Central memory CD4-positive, alpha-beta T cell (primary cell): ENCODE results near the gene C6orf132.

Experiments
- DNase-seq: peaks from one replicate; pipeline ENCODE4 v3.0.0; 2022

C6orf132 gene

DNA sequence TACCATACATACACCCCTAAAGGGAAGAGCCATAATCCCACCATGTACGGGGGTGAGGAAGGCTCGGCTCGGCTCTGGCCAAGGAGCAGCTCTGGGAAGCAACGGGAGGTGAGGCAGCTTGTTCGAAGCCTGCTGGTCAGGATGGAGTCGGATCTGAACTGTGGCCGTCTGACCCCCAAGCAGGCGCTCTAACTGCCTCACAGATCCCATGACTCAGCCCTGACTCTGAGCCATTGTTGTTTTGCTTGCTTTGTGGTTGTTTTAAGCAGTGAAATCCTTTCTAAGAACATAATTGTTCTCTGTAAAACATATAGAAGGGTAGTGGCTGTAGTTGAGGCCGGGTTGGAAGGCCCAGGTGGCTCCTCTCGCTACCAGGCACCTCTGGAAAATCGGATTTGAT, 10.9 kb downstream of the C6orf132 start:
- no peak for DNase-seq

DNA sequence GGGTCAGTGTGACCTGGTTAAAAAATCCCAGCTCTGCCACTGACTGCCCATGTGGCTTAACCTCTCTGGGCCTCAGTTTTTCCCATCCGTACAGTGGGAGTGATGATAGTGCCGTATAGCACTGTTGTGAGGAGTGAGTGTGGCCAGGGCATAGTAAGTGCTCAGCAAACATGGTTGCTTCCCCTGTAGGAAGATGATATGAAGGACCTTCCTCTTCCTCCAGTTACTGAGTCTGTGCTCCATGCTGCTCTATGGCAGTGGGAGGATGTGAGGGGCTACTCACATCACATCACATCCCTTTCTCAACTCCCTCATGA, 13.1 kb downstream of the C6orf132 start:
- DNase-seq = no peak

DNA sequence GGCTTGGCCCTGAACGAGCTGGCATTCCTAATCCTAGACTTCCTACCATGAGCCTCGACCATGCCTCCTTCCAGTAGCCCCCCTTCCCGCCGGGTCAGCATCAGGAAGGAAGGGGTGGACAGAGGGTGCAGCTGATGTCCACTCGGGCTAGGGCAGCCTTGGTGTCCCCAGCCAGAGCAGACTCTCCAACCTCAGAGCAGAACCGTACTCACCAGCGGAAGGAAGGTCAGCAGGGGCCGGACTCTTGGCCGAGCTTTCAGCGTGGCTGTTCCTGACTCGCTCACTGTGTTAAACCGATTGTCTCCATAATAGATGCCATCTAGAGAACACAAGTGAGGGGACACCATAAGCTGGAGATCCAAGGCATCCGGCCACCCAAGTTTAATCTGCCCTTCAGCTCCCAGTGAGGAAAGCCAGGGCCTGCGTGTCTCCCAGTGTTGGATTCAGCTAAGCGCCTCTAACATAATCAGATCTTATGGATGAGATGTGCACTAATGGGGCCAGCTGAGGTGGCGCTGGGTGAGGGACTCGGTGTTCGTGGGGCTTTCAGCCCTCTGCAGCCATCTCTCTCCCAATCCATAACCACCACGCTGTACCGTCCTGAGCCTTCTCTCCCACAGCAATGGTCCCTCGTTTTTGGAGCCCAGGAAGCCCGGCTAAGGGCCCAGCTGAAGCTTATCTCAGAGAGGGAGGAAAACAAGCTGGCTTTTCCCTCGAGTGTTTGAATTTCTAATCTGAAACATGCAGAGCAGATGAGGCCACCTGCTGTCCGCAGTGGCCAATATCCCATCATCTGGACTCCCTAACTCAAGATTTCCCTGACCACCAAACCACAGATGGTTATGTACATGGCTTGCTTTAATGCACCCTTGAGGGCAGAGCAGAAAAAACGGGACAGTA, 13.7 kb downstream of the C6orf132 start:
- DNase-seq = no peak

DNA sequence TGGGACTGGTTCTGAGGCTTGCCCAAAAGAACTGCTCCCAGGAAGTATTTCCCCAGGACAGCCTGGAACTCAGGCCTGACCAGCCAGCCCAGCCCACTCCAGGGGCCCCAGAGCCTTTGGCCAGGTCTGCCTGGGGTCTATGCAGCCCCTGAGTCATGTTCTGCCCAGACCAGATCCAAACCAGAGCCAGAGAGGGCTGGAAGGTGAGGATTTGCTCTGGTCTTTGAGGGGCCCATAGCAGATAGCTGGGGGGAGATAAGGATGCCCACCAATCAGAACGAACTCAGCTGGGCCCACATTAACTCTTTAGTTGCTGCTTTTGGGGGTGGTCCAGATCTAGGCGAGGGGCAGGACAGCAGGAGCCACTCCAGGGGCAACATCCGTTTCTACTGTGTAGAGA, 16.8 kb downstream of the C6orf132 start:
- DNase-seq = no peak

DNA sequence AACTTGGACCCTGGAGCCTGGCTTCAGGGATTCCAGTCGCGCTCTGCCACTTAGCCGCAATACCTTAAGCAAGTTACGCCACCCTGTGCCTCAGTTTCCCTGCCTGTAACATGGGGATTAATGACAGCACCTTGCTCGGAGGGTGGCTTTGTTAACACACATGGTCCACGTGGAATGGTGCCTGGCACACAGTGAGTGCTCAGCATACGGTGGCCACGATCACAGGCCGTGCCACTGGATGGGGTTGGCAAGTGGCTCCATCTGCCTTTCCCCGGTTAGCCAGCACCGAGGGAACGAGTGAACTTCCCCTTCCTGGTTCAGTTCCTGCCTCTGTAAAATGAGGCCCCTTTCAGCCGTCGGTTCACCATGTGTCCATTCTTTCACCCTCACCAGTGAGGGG, 17.2 kb downstream of the C6orf132 start:
- DNase-seq = no peak

DNA sequence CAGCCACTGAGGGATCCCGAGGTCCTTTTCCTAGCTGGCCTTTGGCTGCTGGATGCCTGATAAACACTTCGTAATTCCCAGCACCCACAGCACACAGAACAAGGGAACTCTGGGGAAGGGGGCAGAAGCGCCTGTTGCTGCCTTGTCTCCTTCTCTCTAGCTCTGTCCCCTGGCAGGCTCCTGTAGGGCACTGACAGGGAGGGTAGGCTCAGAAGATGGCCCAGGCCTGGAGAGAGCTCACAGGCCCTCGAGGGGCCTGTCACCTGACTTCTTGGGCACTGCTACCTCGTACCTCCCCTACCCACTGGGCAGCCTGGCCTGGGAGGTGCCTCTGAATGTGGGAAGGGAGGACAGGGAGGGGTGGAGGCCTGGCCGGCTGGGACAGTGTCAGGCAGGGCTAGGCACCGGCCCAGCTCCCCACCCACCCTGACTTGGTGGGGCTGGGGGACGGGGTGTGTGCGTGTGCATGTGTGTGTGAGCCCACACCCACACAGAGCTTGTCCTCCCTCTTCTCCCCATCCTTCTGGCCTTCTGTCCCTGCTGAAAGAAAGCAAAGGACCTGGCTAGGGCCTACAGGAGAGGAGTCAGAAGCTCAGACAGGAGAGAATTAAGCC, 18.1 kb downstream of the C6orf132 start:
- no peak for DNase-seq

DNA sequence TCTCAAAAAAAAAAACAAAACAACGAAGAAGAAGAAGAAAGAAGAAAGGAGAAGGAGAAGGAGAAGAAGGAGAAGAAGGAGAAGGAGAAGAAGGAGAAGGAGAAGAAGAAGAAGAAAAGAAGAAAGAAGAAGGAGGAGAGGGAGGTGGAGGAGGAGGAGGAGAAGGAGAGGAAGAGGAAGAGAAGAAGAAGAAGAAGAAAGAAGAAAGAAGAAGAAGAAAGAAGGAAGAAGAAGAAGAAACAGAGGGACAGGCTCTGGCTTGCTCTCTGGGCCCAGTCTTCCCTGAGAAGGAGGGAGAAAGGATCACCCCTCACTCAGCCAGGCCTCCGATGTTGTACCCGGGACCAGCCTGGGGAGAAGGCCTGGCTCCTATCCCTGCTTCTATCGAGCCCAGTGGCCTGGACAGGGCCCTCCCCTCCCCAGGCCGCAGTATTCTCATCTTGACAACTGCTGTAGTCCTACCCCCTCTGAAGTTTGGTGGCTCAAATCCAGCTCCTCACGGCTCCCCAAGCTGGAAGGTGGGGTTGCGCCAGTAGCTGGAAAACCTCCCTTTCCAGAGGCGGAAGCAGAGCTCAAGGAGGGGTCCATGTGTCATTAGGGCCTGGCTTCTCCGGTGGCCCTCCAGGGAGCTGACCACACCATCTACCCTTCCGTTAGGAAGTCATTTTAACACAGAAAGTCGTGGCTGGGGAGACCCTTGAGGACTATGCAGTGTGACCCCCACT, 18.9 kb downstream of the C6orf132 start:
- no peak for DNase-seq

DNA sequence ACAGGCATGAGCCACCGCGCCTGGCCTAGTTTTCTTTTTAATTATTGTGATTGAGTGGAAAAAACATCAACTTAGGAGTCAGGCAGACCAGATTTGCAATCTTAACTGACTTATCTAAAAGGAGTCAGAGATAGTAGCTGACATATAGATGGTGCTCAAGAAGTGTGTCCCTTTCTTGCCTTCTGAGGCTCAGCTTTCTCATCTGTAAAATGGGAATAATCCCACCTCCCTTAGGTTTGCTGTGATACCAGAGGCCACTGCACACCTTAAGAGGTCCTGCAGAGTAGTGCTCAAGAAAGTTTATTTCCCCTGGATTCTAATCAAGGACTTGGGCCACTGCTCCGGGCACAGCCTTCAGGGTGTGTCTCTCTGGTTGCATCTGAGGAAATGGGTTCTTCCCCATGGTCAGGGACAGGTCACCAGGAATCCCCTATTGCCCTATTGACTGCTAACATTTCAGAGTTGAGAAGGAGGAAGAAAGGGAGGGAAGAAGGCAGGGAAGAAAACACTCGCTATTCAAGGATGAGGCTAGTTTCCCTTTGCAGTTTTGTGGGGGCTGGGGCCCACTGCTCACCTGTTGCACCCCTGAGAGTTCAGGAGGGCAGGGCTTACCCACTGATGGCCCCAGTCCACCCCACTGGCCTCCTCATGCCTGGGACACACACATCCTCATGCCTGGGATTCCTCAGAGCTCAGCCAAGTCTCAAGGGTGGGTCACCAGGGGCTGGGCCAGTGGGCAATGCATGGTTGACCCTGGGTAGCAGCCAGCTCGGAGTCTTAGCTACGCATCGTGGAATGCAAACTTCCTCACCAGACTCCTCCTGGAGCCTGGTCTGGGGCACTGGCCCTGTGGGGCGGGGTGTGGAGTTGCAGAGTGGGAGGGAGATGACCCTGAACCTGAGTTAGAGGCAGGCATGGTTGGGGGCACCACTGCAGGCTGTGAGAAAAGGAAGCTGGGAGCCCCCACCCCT, 21.2 kb downstream of the C6orf132 start:
- DNase-seq = no peak

DNA sequence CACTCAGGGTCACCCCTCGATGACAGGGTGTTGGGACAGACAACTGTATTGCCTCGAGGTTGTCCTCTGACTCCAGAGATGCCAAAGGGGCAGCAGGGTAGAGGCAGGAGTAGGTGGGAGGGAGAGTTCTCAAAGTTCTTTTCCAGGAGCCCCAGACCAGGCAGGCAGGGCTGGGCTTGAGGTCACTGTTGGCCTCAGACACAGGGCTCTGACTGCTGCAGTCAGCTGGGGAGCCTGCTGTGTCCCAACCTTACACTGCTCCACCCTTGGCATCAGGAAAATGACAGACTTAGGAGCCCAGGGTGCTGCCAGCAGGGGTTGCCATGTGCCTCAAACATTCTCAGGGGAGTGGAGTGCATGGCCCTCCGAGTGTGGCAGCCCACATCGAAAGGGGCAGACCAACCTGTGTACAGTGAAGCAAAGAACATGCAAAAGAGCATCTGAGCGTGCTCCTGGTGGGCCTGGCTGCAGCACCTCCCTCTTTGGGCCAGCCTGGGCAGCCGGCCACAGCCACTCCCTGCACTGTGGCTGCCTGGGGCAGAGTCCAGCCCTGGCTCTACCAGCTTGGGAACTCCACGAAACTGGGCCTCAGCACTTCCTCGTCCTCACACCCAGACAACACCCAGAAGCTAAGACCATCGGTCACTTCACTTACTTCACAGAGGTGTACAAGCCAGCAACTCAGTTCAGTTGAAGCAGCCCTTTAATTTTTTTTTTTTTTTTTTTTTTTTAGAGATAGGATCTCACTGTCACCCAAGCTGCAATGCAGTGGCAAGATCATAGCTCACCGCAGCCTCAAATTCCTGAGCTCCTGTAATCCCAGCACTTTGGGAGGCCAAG, 24.0 kb downstream of the C6orf132 start:
- no peak for DNase-seq

DNA sequence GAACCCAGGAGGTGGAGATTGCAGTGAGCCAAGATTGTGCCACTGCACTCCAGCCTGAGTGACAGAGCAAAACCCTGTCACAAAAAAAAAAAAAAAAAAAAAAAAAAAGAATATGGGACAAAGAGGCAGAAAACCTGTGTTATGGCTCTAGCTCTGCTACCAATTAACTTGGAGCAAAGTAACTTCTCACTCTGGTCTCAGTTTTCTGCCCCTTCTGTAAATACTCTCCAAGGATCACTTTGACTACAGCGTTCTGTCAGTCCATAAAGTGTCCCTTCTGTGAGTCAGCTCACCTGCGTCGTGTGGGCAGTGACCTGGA, 24.6 kb downstream of the C6orf132 start:
- no peak for DNase-seq

DNA sequence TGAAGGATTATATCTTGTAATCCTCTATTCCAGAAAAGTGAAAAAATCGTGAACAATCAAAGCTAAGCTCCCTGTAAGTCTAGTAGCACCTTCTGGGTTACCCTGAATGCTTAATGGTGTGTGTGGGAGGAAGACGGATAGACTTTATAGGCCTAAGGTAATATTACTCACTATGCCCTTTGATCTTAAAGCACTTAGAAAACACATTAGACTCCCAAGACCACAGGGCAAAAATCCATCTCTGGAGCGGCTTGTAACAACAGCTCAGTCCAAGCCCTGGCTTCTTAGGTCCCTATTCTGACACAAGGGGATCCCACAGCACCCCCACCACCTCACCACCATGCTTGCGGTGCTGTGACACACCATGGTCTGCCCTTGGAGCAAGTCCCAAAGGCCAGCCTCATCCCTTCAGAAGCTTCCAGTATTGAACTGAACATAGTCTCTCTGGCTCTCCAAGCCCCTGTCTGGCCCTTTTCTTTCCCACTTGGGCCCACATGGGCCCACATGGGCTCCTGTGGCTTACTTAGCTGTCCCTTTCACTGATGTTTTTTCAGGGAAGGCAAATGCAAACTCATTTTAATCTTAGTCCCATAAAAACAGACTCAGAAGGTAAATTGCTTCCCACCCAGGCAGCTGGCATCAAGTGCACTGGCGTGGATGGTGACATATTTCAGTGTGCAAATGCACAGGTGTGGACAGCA, 28.3 kb downstream of the C6orf132 start:
- no peak for DNase-seq

DNA sequence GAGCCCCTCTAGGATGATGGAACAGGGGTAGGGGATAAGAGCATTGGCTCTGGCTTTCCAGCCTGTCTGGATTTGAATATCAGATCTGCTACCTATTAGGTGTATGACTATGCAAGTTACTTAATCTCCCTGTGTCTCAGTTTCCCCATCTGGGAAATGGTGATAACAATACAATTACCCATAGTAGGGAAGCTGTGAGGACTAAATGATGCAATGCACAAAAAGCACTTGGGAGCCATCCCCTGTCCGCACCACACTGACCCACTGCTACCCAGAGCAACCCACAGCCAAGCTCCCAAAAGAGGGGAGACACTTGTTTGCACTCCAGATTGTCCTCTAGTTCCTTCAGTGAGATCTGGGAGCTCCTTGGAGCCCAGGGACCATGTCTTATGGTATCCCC, 30.1 kb downstream of the C6orf132 start:
- no peak for DNase-seq

DNA sequence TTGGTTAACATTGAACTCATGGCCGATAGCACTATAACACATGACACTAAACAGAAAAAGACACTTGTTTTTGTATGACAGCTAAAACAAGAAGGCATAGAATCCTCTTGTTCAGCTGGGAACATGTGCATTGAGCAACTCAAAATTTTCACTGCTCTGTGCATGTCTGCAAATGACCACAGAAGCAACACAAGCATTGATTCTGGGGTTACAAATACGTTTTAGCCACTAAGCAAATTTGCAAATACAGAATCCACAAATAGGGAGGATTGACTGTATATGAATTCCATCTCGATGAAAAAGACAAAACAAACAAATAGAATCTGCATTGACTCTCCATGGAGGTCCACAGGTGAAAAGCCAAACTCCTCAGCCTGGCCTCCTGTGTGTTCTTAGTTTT, 31.7 kb downstream of the C6orf132 start:
- no peak for DNase-seq

DNA sequence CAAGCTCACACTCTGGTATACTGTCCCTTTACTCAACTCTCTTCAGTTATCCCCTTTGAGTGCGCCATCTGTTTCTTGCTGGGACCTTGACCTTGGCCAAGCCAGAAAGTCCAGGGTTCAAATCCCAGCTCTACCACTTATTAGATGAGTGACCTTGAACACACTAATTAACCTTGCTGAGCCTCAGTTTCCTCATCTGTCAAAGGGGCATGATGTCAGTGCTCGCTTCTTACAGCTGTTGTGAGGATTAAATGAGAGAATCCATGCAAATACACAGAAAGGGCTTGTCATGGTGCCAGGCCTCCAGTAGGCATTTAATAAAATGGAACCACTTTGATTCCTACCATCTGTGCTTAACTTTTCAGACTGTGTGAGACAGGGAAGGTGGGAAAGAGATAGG, 34.3 kb downstream of the C6orf132 start:
- no peak for DNase-seq

DNA sequence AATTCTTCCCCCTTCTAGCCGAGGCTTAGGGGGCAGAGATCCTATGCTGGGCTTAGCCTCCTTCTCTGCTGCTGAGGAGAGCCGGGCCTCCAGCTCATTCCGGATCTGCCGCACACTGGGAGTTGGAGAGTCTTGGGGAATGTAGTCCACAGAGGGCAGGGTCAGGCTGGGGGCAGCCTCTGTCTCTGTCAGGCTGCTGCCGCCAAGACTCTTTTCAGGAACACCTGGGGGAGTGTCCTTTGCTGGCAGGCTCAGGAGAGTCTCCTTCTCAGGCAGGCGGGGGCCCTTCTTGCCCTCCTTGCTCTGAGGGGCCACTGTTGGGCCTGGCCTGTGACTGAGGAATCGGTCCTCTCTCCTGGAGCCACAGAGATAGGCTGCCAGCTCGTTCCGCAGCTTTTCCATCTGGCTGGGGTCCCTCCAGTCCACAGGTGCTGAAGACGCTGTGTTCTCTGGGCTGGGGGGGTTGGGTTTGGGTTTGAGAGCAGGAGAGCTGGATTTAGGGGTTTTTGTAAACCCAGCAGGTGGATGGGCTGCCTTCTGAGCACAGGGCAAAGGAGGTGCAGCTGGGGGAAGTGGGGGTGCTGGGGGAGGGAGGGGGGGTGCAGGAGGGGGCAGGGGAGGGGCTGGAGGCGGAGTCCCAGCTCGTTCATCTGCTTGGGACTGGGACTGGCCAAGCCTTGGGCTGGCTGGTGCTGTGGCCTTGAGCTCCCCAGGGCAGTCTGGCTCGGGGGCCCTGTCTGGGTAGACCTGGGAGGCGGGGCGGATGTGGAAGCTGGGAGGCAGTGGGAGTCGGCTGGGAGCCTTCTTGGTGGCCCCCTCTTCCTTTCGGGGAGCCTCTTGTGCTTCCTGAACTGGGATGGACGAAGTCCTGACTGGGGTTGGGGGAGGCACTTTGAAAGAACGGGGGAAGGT, 36.1 kb downstream of the C6orf132 start:
- no peak for DNase-seq

DNA sequence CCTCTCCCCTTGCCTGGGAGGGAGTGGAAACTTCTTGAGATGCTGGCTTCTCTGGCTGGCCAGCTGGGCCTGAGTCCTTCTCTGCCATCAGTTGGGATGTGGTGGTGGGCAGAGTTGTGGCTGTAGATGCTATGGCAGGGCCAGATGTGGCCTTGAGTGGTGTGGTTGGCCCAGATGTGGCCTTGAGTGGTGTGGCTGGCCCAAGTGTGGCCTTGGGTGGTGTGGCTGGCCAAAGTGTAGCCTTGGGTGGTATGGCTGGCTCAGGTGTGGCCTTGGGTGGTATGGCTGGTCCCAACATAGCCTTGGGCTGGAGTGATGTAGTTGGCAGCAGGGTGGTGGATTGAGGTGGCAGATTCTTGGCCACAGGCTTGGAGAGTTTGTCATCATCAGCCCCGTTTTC, 36.7 kb downstream of the C6orf132 start:
- no peak for DNase-seq

DNA sequence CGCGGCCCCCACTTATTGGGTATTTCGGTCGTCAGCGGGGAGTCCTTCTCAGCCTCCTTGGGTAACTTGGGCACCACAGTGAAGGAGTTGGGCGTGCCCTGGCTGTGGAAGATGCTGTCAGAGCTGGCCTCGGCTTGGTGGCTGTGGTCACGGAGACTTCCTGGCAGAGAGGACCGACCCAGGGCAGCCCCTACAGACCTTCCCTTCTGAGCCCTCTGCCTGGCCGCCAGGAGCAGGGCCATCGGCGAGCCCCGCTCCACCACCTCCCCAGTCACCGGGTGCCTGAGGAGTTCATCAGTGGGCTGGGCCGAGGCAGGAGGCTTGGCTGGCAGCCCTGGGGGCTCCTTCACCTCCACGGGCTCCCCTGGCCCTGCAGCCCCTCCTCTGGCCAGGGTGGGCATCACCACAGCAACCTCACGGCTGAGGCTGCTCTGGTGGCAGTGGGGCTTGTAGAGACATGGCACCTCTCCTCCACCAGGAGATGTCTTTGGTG, 37.2 kb downstream of the C6orf132 start:
- no peak for DNase-seq

DNA sequence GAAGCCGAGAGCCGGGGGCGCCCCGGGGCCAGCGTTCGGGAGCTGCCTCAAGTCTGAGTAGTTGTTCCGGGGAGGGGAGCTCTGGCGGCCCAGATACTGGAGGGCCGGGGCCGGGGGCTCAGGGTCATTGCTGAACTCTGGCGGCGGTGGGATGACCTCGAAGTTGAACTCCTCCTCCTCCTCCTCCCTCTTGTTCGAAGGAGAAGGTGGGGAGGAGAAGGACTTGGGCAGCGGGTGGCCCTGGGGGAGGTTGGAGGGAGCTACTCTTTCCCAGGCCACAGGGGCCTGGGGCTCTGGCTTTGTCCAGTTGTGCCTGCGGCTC, 37.7 kb downstream of the C6orf132 start:
- DNase-seq = no peak

DNA sequence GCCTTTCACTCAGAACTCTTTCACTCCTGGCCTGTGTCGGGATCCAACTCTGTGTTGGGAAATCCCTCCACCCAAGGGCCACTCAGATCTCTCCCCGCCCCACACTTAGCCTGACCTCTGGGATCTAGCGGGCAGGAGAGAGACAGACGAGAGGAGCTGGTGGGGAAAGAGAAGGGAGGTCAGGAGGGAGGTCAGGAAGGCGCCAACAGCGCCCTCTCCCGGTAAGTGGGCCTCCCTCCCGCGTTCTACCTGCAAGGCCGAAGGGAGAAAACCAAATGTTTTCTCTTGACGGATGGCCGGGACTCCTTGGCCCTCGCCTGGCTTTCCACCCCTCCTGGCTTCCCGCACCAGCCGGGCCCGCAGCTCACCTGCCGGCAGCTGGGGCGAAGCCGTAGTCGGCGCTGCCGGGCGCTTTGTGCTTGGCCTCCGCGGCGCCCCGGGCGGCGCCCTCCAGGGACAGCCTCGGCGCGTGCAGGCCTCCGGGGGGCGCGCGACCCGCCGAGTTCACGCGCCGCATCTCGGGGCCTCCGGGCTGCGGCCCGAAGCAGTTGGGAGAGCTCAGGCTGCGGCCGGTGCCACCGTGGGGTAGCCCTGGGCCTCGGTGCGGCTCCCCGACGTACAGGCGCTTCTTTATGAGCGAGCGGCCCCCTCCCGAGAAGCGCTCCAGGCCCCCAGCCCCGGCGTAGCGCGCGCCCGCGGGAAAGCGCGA, 38.2 kb downstream of the C6orf132 start:
- DNase-seq = peak; percentile 60

DNA sequence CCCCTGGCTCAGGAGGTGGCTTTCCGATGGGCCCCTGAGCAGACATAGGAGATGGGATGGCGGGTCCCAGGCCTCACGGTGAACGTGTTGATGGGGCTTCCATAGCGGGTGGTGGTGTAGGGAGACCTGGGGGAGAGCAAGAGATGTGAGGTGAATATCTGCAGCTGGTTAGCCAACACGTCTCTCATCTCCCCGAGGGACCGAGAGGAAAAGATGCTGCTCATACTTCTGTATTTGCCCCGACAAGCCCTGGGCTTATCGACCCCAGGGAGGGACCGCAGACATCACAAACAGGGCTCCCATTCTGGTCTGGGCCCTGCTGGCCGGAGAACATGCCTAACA, 38.7 kb downstream of the C6orf132 start:
- no peak for DNase-seq
